ENCODE measurements around the gene SLC39A11.
"Not testable (repeated sequence)": the region's sequence is repeated elsewhere in the genome, so short reads cannot be mapped to it uniquely, and the experiment has no call there.

Gene SLC39A11

GRCh38 chr17:73092523-73093135 lies at the start of gene SLC39A11:
Gene SLC39A11 (minus strand): TSS chr17:73092688. CDS start chr17:73088764, 3,924 bp downstream.
- DNase-seq, result peak; percentile 49 to 97 (median 92)

- no peak for DNase-seq
These were observed 48.9 kb upstream of the SLC39A11 start for GRCh38 chr17:73141411-73141810.

GRCh38 chr17:73140566-73140965 lies 48.1 kb upstream of the SLC39A11 start:
- DNase-seq, result no peak

- no peak for DNase-seq
These were observed 46.8 kb upstream of the SLC39A11 start for GRCh38 chr17:73139296-73139695.

- no peak for DNase-seq
These were observed 46.2 kb upstream of the SLC39A11 start for GRCh38 chr17:73138541-73139138.

- no peak for DNase-seq
These were observed 44.9 kb upstream of the SLC39A11 start for GRCh38 chr17:73137376-73137775.

- no peak for DNase-seq
These were observed 43.3 kb upstream of the SLC39A11 start for GRCh38 chr17:73135766-73136165.

GRCh38 chr17:73133911-73134649 lies 41.6 kb upstream of the SLC39A11 start:
- DNase-seq, result no peak

- no peak for DNase-seq
These were observed 39.6 kb upstream of the SLC39A11 start for GRCh38 chr17:73132085-73132492.

GRCh38 chr17:73131439-73131838 lies 39.0 kb upstream of the SLC39A11 start:
- DNase-seq, result not testable (repeated sequence)

GRCh38 chr17:73130977-73131376 lies 38.5 kb upstream of the SLC39A11 start:
- DNase-seq, result no peak

GRCh38 chr17:73128496-73128895 lies 36.0 kb upstream of the SLC39A11 start:
- DNase-seq, result no peak

GRCh38 chr17:73126716-73127473 lies 34.4 kb upstream of the SLC39A11 start:
- no peak for DNase-seq

- DNase-seq, result no peak
These were observed 31.3 kb upstream of the SLC39A11 start for GRCh38 chr17:73123606-73124320.

- no peak for DNase-seq
These were observed 30.6 kb upstream of the SLC39A11 start for GRCh38 chr17:73122953-73123605.

- no peak for DNase-seq
These were observed 29.0 kb upstream of the SLC39A11 start for GRCh38 chr17:73121506-73121905.

GRCh38 chr17:73119631-73120030 lies 27.1 kb upstream of the SLC39A11 start:
- no peak for DNase-seq

- no peak for DNase-seq
These were observed 26.5 kb upstream of the SLC39A11 start for GRCh38 chr17:73118951-73119391.

GRCh38 chr17:73118139-73118538 lies 25.7 kb upstream of the SLC39A11 start:
- DNase-seq, result no peak

GRCh38 chr17:73112246-73112645 lies 19.8 kb upstream of the SLC39A11 start:
- DNase-seq, result no peak

GRCh38 chr17:73111386-73111785 lies 18.9 kb upstream of the SLC39A11 start:
- DNase-seq, result no peak
